Neuronal stem cell (in vitro differentiated cells): ENCODE data around the gene KRTAP4-5.
"Not testable (repeated sequence)": the region's sequence is repeated elsewhere in the genome, so short reads cannot be mapped to it uniquely, and the experiment has no call there.

ENCODE experiments used
- DNase-seq: peaks from one replicate; pipeline ENCODE4 v3.0.0-alpha.2; 2013; ENCODE audit warnings: low spot score
- H2AFZ ChIP-seq: one replicate; pipeline ENCODE4 v1.6.1; 2013; ENCODE audit warnings: mild to moderate bottlenecking, low read length, inconsistent platforms
- H2AK5ac ChIP-seq: 2 replicates; pipeline ENCODE4 v1.6.1; 2013; ENCODE audit warnings: low read depth, mild to moderate bottlenecking, inconsistent platforms, low read length, moderate library complexity, mixed read lengths
- H2BK120ac ChIP-seq: 2 replicates; pipeline ENCODE4 v1.6.1; 2013; ENCODE audit warnings: low read depth, mild to moderate bottlenecking, inconsistent platforms, low read length, moderate library complexity, mixed read lengths
- H2BK12ac ChIP-seq: one replicate; pipeline ENCODE4 v1.6.1; 2013; ENCODE audit warnings: low read length, inconsistent platforms
- H2BK15ac ChIP-seq: 2 replicates; pipeline ENCODE4 v1.6.1; 2013; ENCODE audit warnings: mild to moderate bottlenecking, low read length, inconsistent platforms, mixed read lengths
- H2BK5ac ChIP-seq: one replicate; pipeline ENCODE4 v1.6.1; 2013; ENCODE audit warnings: inconsistent platforms, mild to moderate bottlenecking, low read length, moderate library complexity
- H3K14ac ChIP-seq: one replicate; pipeline ENCODE4 v1.6.1; 2013; ENCODE audit warnings: low read length, inconsistent platforms
- H3K18ac ChIP-seq: 2 replicates; pipeline ENCODE4 v1.6.1; 2013; ENCODE audit warnings: low read length, inconsistent platforms
- H3K23ac ChIP-seq: 2 replicates; pipeline ENCODE4 v1.6.1; 2013; ENCODE audit warnings: low read depth, mild to moderate bottlenecking, mixed read lengths, low read length, inconsistent platforms; ENCODE audit not compliant: poor library complexity
- H3K27ac ChIP-seq: replicated peaks from 3 replicates; pipeline ENCODE4 v1.5.1; 2013; ENCODE audit warnings: low read length, inconsistent platforms
- H3K27me3 ChIP-seq, 3 experiments: 2 replicates each; pipeline ENCODE4 v1.6.1; 2013; ENCODE audit warnings: low read length in 3 of 3, mild to moderate bottlenecking in 2 of 3, inconsistent platforms in 1 of 3, low read depth in 1 of 3, mixed read lengths in 1 of 3, moderate library complexity in 1 of 3; ENCODE audit not compliant: control insufficient read depth in 3 of 3, insufficient read depth in 3 of 3
- H3K36me3 ChIP-seq, 2 donors: replicated peaks in 1 of 2; 2 replicates each; pipeline ENCODE4 v1.6.1; 2013; ENCODE audit warnings: low read length in 2 of 2; ENCODE audit not compliant: control insufficient read depth in 2 of 2, insufficient read depth in 2 of 2
- H3K4ac ChIP-seq: 2 replicates; pipeline ENCODE4 v1.6.1; 2013; ENCODE audit warnings: inconsistent platforms, mild to moderate bottlenecking, low read length, moderate library complexity
- H3K4me1 ChIP-seq, 2 donors: 1 replicate in 1 of 2; 2 replicates in 1 of 2; pipeline ENCODE4 v1.6.1; 2013; ENCODE audit warnings: low read length in 2 of 2, low read depth in 1 of 2; ENCODE audit not compliant: control insufficient read depth in 2 of 2, insufficient read depth in 1 of 2
- H3K4me2 ChIP-seq: one replicate; pipeline ENCODE4 v1.6.1; 2013; ENCODE audit warnings: mild to moderate bottlenecking, low read length, inconsistent platforms; ENCODE audit not compliant: insufficient read depth, poor library complexity, severe bottlenecking
- H3K4me3 ChIP-seq, 2 donors: 2 replicates each; pipeline ENCODE4 v1.5.1; 2013; ENCODE audit warnings: low read length in 2 of 2, mild to moderate bottlenecking in 2 of 2, inconsistent platforms in 1 of 2, moderate library complexity in 1 of 2
- H3K79me1 ChIP-seq: one replicate; pipeline ENCODE4 v1.6.1; 2013; ENCODE audit warnings: low read depth, mild to moderate bottlenecking, inconsistent platforms, low read length, moderate library complexity
- H3K9ac ChIP-seq: one replicate; pipeline ENCODE4 v1.6.1; 2013; ENCODE audit warnings: mild to moderate bottlenecking, low read depth, low read length, inconsistent platforms; ENCODE audit not compliant: poor library complexity
- H3K9me3 ChIP-seq, 2 donors: replicated peaks in 1 of 2; 2 replicates each; pipeline versions ENCODE3 to v1.6.1; 2013; ENCODE audit warnings: low read length in 2 of 2, mild to moderate bottlenecking in 2 of 2, inconsistent platforms in 1 of 2, low read depth in 1 of 2, mixed read lengths in 1 of 2, moderate library complexity in 1 of 2; ENCODE audit not compliant: control insufficient read depth in 2 of 2, insufficient read depth in 1 of 2
- H4K8ac ChIP-seq: one replicate; pipeline ENCODE4 v1.6.1; 2013; ENCODE audit warnings: low read depth, mild to moderate bottlenecking, inconsistent platforms, low read length, moderate library complexity
- H4K91ac ChIP-seq: one replicate; pipeline ENCODE4 v1.6.1; 2013; ENCODE audit warnings: low read length, low read depth, mild to moderate bottlenecking, inconsistent platforms; ENCODE audit not compliant: poor library complexity
- WGBS, 2 donors: extraction: QIAGEN DNeasy Blood & Tissue Kit; methylation state at CpG; one replicate each; pipeline ENCODE4 v1.1.7; 2013; ENCODE audit warnings: missing lambda C conversion rate in 2 of 2, mixed read lengths in 1 of 2; ENCODE audit not compliant: insufficient read length in 2 of 2, insufficient replicate concordance in 1 of 2; ENCODE audit errors: extremely low coverage in 2 of 2; 5-methylcytosine and 5-hydroxymethylcytosine counted together

The KRTAP4-5 gene

DNA sequence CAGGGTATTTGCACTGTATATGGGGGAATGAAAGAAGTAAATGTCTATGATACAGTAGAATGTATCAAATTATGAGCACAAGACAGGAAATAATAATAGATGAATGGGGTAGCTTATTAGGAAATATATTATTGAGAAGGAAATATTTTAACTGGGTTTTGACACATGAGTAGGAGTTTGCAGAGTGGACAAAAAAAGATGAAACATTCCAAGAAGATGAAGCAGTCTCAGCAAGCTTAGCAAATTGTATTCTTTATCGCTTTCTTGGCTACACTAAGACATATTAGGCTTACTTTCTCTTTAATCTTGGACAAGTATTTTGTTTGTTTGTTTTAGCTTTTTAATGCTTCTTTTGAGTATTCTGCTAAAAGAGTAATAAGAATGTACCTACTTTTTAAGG, 45.7 kb downstream of the KRTAP4-5 start:
- no peak overlapping the region for H3K27ac ChIP-seq
- H3K4me2 ChIP-seq: no peak overlapping the region
- no peaks in the 10 kb centered on the region for H3K79me1 ChIP-seq
- H3K4me1 ChIP-seq: peaks cover 0 to 2% of the 10 kb centered on the region in 2 donors
- H3K9ac ChIP-seq: no peak overlapping the region
- WGBS, 2 donors: no CpG with 5 or more reads among the region's 1 CpG
- no peak for DNase-seq
- no peak overlapping the region for H3K23ac ChIP-seq
- no peak overlapping the region for H3K18ac ChIP-seq
- no peak overlapping the region for H3K14ac ChIP-seq
- no peak overlapping the region for H3K4ac ChIP-seq
- H4K91ac ChIP-seq: no peak overlapping the region
- no peak overlapping the region for H2BK12ac ChIP-seq
- no peak overlapping the region for H2AFZ ChIP-seq
- no peaks in the 10 kb centered on the region for H3K9me3 ChIP-seq
- H3K27me3 ChIP-seq: no peaks in the 10 kb centered on the region
- H3K4me3 ChIP-seq: no peak overlapping the region
- H4K8ac ChIP-seq: no peak overlapping the region
- H3K36me3 ChIP-seq: no peaks in the 10 kb centered on the region
- H2AK5ac ChIP-seq: no peak overlapping the region
- no peak overlapping the region for H2BK5ac ChIP-seq
- H2BK15ac ChIP-seq: no peak overlapping the region
- no peak overlapping the region for H2BK120ac ChIP-seq

GRCh38 chr17:41101586-41102259, 47.9 kb downstream of the KRTAP4-5 start, which contains the start of gene KRTAP4-16:
KRTAP4-16 (minus strand) TSS chr17:41102209; CDS start chr17:41102209, 0 bp downstream.
- H3K18ac ChIP-seq: peak within 1 kb of the TSS; percentile 85
- no peaks in the 10 kb centered on the region for H3K36me3 ChIP-seq
- no peaks in the 10 kb centered on the region for H3K27me3 ChIP-seq
- H3K9me3 ChIP-seq: no peaks in the 10 kb centered on the region
- no peak within 1 kb of the TSS for H4K91ac ChIP-seq
- no CpG with 5 or more reads among the region's 10 CpGs for WGBS, 2 donors
- H2AK5ac ChIP-seq: peak within 1 kb of the TSS; percentile 71
- H3K4me3 ChIP-seq: no peak within 1 kb of the TSS
- H2BK15ac ChIP-seq: peak within 1 kb of the TSS; percentile 38
- H3K4me1 ChIP-seq: peaks cover 0 to 2% of the 10 kb centered on the region in 2 donors
- H2AFZ ChIP-seq: no peak within 1 kb of the TSS
- H3K27ac ChIP-seq: no peak within 1 kb of the TSS
- no peak within 1 kb of the TSS for H2BK120ac ChIP-seq
- peak within 1 kb of the TSS; percentile 71 for H3K14ac ChIP-seq
- H3K4ac ChIP-seq: no peak within 1 kb of the TSS
- peak within 1 kb of the TSS; percentile 82 for H4K8ac ChIP-seq
- peak within 1 kb of the TSS; percentile 68 for H3K23ac ChIP-seq
- H3K9ac ChIP-seq: peak within 1 kb of the TSS; percentile 60
- no peak for DNase-seq
- no peaks in the 10 kb centered on the region for H3K79me1 ChIP-seq
- H2BK5ac ChIP-seq: no peak within 1 kb of the TSS
- H3K4me2 ChIP-seq: no peak within 1 kb of the TSS
- H2BK12ac ChIP-seq: peak within 1 kb of the TSS; percentile 58

- H3K27ac ChIP-seq, DNase-seq, H3K9ac ChIP-seq, H3K4me2 ChIP-seq, H3K18ac ChIP-seq, H3K4me1 ChIP-seq, H2BK12ac ChIP-seq, H4K91ac ChIP-seq, H3K79me1 ChIP-seq, H3K14ac ChIP-seq, H3K36me3 ChIP-seq, H3K27me3 ChIP-seq, H3K4me3 ChIP-seq, H2BK15ac ChIP-seq, H3K4ac ChIP-seq, H4K8ac ChIP-seq, H2BK120ac ChIP-seq, H2AK5ac ChIP-seq, H2BK5ac ChIP-seq, H2AFZ ChIP-seq, H3K23ac ChIP-seq, H3K9me3 ChIP-seq: not testable (repeated sequence)
- no CpG with 5 or more reads among the region's 7 CpGs for WGBS, 2 donors
Measured at GRCh38 chr17:41099682-41100480, 49.7 kb downstream of the KRTAP4-5 start.
